ENCODE data around the gene FOXD3.
A peak's percentile ranks its signal among the peaks of the same experiment; 100 is the strongest.

FOXD3 gene

DNA sequence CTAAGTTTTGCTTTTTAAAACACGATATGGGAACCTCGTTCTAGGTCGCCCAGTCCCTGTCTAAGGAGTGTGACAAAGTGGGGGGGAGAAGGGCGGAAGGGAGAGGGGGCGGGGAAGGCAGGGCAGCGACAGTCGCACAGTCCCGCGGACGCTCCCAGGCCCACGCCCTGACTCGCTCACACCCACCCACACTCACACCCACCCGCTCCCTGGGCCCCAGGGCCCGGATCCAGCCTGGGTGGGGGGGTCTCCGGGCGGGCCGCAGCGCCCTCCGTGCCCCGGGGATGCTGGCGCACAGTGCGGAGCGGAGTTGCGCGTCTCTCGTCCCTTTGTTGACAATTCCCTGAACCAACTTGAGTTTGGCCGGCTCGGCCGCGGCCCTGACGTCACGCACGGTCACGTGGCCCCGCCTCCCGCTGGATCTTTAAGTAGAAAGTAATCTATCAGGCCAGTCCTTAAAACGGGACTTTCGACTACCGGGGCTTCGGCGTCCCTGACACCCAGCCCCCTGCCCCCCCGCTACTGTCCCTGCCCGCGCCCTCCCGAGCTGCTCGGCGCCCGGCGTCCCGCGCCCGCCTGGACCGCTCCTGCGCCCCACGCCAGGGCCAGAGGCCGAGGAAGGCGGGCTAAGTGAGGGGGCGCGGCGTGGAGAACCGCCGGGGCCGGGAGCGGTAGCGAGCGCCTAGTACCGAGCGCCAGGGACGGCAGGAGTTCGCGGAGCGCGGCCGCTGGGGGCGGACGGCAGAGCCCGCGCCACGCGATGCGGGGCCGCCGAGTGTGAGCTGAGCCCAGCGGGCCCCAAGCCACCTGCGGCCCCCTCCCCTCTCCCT is at the start of gene FOXD3:
Gene FOXD3, plus strand, starts transcription at position 454 of the 830 bp plus-strand sequence. CDS start 492 bp downstream, outside the sequence.
- peak; percentile 69 for DNase-seq

DNA sequence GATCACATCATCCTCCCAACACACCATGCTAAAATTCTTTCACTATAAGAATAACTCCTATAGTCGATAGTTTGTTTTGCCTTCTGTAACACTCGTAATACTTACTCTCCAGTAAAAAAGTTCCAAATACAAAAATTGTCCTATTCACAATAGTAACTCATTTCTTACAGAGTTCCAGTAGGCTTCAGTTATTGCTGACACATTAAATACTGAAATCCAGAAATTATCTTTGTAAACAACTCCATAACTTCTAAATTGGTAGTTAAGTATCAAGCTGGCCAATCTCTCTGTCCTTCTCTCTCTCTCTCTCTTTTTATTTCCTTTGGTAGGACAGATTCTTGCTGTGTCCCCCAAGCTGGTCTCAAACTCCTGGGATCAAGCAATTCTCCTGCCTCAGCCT is 49.6 kb upstream of the FOXD3 start:
- no peak for DNase-seq

- DNase-seq: no peak
Measured at GRCh38 chr1:63274371-63274770, 48.0 kb upstream of the FOXD3 start.

DNA sequence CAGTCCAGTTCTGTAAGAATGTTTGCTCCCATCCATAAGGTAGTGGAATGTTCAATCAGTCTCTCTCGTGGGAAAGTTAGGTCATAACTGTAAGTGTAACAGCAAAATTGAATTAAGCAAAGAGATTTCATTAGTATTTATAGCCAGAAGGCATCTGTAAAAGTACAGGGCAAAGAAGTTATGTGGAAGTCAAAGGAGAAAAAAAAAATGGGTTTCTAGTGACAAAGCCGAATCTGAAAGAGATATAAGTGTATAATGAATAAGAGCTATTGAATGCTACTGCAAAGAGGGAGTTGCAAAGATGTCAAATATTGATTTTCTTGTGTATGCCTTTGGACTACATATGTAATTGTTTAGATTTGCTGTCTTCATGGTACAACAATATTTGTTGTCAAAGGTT is 47.4 kb upstream of the FOXD3 start:
- no peak for DNase-seq

DNA sequence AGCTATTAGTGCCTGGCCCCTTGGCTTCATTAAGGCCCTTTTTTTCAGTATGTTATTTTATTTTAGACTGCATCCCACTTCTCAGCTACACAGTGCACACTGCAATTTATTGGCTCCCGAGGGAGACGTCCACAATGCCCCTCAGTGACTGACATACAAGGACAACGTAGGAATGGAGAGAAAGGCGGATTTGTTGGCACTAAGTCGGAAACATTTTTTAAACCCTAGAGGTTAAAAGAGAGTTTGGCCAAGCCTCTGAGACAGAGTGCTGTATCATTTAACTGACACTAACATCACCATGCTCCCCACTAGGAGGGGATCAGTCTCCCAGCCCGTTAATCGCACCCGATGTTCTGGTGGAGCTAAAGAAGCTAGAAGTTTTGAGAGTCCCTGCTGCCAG is 45.7 kb upstream of the FOXD3 start:
- DNase-seq: no peak

DNA sequence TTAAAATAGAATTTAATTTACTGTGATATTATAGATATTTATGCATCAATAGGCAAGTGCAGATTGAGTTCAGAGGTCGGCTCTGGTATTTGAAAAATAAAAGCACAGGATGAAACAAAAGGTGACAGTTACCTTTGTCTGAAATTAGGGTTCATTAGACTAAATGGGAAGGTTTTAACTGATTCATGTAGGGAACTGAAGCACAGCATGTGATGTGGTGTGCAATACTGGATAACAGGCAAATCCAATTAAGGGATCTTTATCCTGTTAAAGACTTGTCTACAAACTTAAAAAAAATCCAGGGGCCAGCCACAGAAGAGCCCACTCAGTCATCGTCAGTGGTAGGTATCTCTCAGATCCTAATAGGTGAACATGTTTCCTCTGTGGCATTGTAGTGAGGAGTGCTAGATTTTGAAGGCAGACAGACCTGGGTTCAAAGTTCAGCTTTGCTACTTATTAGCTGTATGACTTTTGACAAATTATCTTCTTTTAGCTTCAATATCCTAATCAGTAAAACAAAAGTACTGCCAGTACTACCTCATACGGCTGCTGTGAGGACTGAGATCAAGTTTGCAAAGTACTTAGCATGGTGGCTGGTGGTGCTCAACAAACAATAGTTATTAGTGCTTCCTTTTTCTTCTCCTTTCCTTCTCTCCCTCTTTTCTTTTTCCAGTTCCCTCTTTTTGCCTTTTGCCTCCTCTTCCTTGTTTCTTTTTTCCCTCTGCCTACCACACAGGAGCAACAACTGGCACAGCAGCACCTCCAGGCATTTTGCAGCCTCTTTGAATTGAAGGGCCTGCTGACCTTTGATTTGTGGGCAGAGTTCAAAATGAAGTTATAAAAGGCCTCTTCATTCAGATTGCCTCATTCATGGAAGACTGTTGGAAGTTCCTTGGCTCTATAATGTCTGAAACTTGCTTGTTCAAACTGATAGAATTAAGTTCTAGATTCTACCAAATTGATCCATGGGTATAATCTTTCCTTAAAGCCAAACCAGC is 44.9 kb upstream of the FOXD3 start:
- no peak for DNase-seq

DNA sequence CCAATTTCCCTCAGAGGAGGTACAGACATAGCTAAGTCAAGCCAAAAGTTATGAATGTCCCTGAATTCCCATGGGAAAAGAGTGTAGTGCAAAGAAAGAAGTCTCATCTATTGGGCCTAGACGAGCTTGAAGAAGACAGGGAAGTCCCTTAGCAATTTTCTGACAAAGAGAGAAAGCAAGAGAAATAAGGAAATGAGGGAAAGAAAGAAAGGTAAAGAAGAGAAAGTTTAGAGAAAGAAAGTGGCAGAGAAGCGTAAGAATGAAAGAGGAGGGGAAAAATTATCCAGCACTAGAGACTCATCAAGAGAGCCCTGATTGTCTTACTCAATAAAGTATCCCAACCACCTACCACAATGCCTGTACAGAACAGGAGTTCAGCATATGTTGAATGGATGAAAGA is 40.6 kb upstream of the FOXD3 start:
- DNase-seq: no peak

GRCh38 chr1:63289135-63289534 is 33.2 kb upstream of the FOXD3 start:
- no peak for DNase-seq

- DNase-seq: no peak
Measured at GRCh38 chr1:63294803-63295594, 27.4 kb upstream of the FOXD3 start.

- no peak for DNase-seq
Measured at GRCh38 chr1:63304410-63304809, 18.0 kb upstream of the FOXD3 start.

GRCh38 chr1:63305043-63305442 is 17.3 kb upstream of the FOXD3 start:
- no peak for DNase-seq

- DNase-seq: no peak
Measured at GRCh38 chr1:63307196-63307794, 15.1 kb upstream of the FOXD3 start.

- no peak for DNase-seq
Measured at GRCh38 chr1:63316598-63316983, 5.8 kb upstream of the FOXD3 start.

DNA sequence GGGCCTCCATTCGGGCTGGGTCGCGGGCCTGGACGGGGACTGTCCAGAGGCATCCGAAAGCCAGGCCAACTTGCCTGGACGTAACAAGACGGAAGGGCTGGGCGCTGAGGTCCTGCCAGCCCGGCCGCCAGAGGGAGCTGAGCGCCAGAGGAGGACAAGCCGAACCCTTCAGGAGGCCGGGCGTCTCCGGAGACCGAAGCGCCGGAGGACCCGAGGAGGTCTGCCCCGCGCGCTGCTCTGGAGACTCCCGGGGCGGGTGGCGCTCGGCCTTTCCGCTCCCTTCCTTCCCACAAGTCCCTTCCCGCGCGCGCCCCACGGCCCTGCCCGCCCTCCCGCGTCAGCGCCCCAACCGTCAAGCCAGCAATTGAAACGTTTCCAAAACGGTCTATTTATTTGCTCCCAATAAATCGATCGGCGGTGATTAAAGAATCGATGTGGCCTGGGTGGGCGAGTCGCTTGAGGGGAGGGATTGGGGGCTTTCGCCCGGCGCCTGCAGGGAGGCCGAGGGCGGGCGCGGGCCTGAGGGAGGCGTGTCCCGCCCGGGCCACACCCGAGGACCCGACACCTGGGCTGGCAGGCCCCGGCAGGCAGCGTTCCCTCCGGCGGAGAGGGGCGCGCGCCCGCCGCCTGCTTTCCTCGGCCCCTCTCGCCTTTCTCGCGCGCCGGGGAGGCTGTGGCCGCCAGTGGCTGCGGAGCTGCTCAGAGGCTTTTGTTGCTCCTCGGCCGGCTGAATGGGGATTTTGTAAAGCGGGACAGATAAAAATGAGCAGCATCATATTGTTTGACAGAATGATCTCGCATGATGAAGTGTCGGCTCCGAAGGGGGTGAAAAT is 5.2 kb upstream of the FOXD3 start:
- peak; percentile 95 for DNase-seq

DNA sequence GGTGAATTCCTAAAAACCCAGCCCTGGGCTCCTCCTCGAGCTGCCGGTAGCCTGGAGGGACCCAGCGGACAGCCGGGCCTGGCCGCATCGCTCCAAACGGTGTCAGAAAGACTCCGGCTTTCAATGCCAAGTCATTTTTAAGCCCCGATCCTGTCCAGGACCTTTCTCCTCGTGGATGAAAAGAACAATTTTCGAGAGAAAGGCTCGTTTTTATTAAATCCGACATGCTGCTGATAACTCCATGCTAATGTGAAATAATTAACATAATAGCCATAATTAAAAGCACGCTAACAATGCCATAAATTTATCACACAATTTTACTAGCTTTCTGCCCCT is 4.6 kb upstream of the FOXD3 start:
- DNase-seq: no peak

GRCh38 chr1:63318201-63318979 is 4.0 kb upstream of the FOXD3 start:
- no peak for DNase-seq

- no peak for DNase-seq
Measured at GRCh38 chr1:63319046-63320021, 3.0 kb upstream of the FOXD3 start.

- no peak for DNase-seq
Measured at GRCh38 chr1:63320022-63320721, 2.2 kb upstream of the FOXD3 start.
